Measurements from ENCODE around the gene NCAPD3.
"Not testable (repeated sequence)": the region's sequence is repeated elsewhere in the genome, so short reads cannot be mapped to it uniquely, and the experiment has no call there.

Gene NCAPD3

GRCh38 chr11:134118006-134118405 is 105.8 kb downstream of the NCAPD3 start:
- DNase-seq (ENCODE audit: extremely low spot score), result no peak
- ChIA-PET CTCF (no interaction called here), POLR2A (no interaction called here)
- TF ChIP-seq L3MBTL2 (conservative IDR thresholded peaks at IDR 0.05), result no peak
- TF ChIP-seq ZNF384 (IDR thresholded peaks at IDR 0.05), result no peak
- TF ChIP-seq FOXK2 (IDR thresholded peaks at IDR 0.05), result no peak
- no peak for TF ChIP-seq NFRKB (IDR thresholded peaks at IDR 0.05)
- no peak for TF ChIP-seq PKNOX1 (IDR thresholded peaks at IDR 0.05)
- TF ChIP-seq BHLHE40 (IDR thresholded peaks at IDR 0.05; ENCODE audit: borderline replicate concordance), result no peak
- TF ChIP-seq ARNT (IDR thresholded peaks at IDR 0.05), result no peak
- no peak for TF ChIP-seq SUZ12 (IDR thresholded peaks at IDR 0.05)
- TF ChIP-seq CTBP1 (IDR thresholded peaks at IDR 0.05; ENCODE audit: borderline replicate concordance), result no peak
- no peak for TF ChIP-seq LEF1 (IDR thresholded peaks at IDR 0.05; ENCODE audit: borderline replicate concordance)
- TF ChIP-seq FOXM1 (IDR thresholded peaks at IDR 0.05; ENCODE audit: borderline replicate concordance), result no peak
- TF ChIP-seq SP1 (IDR thresholded peaks at IDR 0.05), result no peak
- no peak for TF ChIP-seq HDGF (IDR thresholded peaks at IDR 0.05; ENCODE audit: borderline replicate concordance)
- no peak for TF ChIP-seq FOXA1 (IDR thresholded peaks at IDR 0.05)
- no peak for TF ChIP-seq ELF4 (IDR thresholded peaks at IDR 0.05)
- TF ChIP-seq TARDBP (IDR thresholded peaks at IDR 0.05), result no peak

GRCh38 chr11:134116210-134116609 is 107.6 kb downstream of the NCAPD3 start:
- TF ChIP-seq LEF1 (IDR thresholded peaks at IDR 0.05; ENCODE audit: borderline replicate concordance), result no peak
- no peak for TF ChIP-seq SUZ12 (IDR thresholded peaks at IDR 0.05)
- TF ChIP-seq ZNF384 (IDR thresholded peaks at IDR 0.05), result no peak
- TF ChIP-seq FOXM1 (IDR thresholded peaks at IDR 0.05; ENCODE audit: borderline replicate concordance), result no peak
- TF ChIP-seq HDGF (IDR thresholded peaks at IDR 0.05; ENCODE audit: borderline replicate concordance), result no peak
- no peak for TF ChIP-seq L3MBTL2 (conservative IDR thresholded peaks at IDR 0.05)
- CTCF ChIA-PET, result no interaction called here
- DNase-seq (ENCODE audit: extremely low spot score), result no peak
- POLR2A ChIA-PET, result no interaction called here

GRCh38 chr11:134113787-134114186 is 110.0 kb downstream of the NCAPD3 start:
- DNase-seq (ENCODE audit: extremely low spot score); CTCF ChIA-PET; POLR2A ChIA-PET: not testable (repeated sequence)

- TF ChIP-seq PKNOX1 (IDR thresholded peaks at IDR 0.05) (no peak), HDGF (IDR thresholded peaks at IDR 0.05; ENCODE audit: borderline replicate concordance) (no peak), CTBP1 (IDR thresholded peaks at IDR 0.05; ENCODE audit: borderline replicate concordance) (no peak), FOXK2 (IDR thresholded peaks at IDR 0.05) (no peak), L3MBTL2 (conservative IDR thresholded peaks at IDR 0.05) (no peak), SP1 (IDR thresholded peaks at IDR 0.05) (no peak), LEF1 (IDR thresholded peaks at IDR 0.05; ENCODE audit: borderline replicate concordance) (no peak)
- ChIA-PET POLR2A (no interaction called here), CTCF (no interaction called here)
- no peak for DNase-seq (ENCODE audit: extremely low spot score)
Observed at GRCh38 chr11:134110252-134110815, 113.4 kb downstream of the NCAPD3 start.

All from HEK293T (cell line).